NCI-H2227 (cell line): Measurements from ENCODE around the gene RIMBP3C.
"Not testable (repeated sequence)": the region's sequence is repeated elsewhere in the genome, so short reads cannot be mapped to it uniquely, and the experiment has no call there.

Source experiments
- DNase-seq: peaks from one replicate; lab custom pipeline; 2025; ENCODE audit not compliant: unreplicated experiment; lab: John Stamatoyannopoulos, UW

RIMBP3C gene

DNA sequence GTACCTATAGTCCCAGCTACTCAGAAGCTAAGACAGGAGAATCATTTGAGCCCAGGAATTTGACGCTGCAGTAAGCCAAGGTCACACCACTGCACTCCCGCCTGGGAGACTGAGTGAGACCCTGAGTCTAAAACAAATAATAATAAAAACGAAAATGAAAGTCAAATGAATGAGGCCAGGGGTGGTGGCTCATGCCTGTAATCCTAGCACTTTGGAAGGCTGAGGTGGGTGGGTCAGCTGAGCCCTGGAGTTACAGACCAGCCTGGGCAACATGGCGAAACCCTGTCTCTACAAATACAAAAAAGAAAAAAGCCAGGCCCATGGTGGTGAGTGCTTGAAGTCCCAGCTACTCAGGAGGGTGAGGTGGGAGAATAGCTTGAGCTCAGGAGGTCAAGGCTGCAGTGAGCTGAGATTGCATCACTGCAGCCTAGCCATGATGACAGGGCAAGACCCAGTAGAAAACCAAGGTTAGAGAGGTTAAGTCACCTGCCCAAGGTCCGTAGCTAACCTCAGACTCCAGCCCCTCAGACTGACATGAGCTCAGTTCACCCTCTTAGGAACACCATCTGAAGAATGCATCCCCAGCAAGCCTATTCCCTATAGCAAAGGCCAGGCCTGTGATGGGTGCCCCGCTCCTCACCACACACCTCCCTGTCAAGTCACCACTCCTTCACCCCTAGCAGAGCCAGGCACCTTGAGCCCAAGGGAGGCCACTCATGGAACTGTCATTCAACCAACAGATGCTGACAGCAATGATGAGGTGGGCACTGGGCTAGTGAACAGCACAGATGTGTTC is 24.4 kb downstream of the RIMBP3C start:
- DNase-seq: not testable (repeated sequence)

DNA sequence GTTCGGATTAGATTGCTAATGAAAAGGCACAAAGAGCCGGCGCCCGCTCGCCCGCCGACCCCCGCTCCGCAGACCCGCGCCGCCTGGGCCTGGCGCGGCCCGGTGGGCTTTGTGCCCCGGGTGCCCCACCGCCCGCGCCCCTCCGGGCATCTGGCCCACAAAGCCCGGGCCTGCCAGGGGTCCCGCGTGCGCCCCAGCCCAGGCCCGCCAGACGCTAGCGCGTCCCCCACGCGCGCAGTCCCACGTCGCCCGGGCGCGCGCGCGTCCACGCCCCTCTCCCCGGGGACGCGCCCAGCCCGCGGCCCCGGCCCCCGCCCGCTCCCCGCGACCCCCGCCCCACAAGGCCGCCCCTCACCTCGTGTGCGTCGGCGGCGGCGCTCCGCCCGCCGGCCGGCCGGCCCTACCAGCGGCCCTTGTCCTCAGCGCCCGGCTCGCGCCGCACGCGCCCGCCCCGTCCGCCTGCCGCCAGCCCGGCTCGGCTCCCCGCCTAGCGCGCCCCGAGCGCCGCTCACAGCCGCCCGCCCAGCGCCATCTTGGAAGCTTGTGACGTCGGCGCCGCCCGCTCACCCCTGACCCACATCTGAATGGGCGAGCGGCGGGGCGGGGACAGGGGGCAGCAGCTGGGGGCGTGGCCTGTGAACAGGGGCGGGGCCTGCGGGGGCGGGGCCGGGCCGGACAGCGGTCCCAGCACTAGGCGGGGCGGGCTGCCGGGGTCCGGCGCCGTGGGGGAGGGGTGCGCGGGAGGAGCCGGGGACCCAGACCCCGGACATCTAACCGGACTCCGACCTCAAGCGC is 34.1 kb downstream of the RIMBP3C start:
- not testable (repeated sequence) for DNase-seq

DNA sequence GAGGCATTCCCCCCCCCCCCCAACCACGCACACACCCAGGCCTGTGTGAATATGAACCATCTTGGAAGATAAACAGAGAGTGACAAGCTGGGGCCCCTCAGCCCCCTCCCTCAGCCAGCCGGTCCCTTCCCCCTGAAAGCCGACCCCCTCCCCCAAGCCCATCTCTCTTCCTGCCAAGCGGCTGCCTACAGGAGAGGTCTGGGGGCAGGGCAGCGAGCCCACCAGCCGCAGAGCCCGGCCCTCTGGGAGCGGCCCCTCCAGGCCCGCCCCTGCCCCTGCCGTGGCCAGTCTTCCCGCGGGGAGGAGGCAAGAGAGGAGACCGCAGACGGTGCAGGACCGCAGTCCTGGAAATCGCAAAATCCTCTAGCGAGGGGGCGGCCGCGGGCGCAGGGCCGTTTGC is 34.7 kb downstream of the RIMBP3C start:
- not testable (repeated sequence) for DNase-seq

DNA sequence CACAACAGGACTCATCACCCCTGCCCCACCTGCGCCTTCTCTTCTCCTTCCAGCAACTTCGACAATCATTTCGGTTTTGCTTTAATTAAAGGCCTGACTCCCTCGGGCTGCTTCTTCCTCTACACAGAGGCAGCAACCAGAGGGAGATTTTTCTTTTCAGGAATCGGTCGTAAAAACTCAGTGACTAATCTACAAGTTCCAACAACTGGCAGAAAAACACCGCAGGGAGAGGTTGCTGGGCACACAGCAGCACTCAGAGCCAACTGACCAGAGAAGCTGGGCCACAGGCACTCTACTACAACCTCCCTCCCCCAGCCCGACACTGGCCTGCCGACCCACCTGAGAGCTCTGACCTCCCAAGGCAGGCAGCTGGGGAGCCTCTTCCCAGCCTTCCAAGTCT is 36.0 kb downstream of the RIMBP3C start:
- DNase-seq: not testable (repeated sequence)

DNA sequence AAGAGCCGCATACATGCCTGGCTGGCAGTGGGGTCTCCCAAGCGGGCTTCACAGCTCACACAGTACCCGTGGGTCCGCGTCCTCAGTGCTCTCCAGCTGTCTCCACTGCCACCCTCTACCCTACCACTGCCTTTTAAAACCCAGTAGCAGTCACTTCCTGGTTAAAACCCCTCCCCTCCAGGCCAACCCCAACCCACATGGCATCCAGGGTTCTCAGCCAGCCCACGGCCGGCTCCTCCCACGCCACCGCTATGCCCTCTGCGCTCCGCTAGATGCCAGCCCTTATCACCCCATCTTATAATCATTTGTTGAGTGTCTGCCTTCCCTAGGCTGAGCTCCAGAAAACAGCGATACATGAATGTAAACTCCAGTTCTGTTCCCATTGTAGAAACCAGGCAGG is 37.1 kb downstream of the RIMBP3C start:
- not testable (repeated sequence) for DNase-seq

DNA sequence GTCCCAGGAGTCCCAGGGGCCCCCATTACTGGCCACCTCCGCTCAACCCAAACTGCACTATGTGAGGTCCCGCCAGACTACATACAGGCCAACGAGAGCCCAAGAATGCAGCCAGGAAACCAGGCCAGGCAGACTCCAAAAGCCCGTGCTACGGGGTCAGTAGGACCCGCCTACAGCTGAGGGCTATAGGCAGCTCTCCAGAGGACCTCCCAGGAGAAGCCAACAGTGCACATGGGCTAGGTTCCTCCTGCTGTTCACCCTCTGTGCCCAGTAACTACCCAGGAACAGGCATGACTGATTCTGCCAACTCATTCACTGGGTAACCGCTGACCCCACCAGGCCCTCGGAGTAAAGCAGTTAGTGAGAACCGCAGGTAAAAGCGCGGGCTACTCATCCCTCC is 39.2 kb downstream of the RIMBP3C start:
- not testable (repeated sequence) for DNase-seq

DNA sequence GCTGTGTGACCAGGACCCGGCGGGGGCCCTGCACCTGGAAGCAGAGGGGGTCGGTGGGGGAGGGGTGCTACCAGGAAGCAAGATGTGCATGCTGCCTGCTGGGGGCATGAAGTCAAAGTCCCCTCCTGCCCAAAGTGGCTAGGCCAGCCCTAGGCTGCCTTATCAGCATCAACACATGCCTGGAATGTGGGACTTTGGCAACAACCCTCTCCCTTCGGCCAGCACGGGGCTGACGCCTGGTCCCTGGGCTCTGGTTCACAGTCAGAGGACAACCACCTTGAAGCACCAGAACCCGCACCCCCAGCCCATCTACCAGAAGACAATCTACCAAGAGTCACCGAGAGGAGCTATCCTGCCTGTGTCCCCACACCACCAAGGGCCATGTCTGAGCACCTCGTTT is 40.9 kb downstream of the RIMBP3C start:
- not testable (repeated sequence) for DNase-seq

DNA sequence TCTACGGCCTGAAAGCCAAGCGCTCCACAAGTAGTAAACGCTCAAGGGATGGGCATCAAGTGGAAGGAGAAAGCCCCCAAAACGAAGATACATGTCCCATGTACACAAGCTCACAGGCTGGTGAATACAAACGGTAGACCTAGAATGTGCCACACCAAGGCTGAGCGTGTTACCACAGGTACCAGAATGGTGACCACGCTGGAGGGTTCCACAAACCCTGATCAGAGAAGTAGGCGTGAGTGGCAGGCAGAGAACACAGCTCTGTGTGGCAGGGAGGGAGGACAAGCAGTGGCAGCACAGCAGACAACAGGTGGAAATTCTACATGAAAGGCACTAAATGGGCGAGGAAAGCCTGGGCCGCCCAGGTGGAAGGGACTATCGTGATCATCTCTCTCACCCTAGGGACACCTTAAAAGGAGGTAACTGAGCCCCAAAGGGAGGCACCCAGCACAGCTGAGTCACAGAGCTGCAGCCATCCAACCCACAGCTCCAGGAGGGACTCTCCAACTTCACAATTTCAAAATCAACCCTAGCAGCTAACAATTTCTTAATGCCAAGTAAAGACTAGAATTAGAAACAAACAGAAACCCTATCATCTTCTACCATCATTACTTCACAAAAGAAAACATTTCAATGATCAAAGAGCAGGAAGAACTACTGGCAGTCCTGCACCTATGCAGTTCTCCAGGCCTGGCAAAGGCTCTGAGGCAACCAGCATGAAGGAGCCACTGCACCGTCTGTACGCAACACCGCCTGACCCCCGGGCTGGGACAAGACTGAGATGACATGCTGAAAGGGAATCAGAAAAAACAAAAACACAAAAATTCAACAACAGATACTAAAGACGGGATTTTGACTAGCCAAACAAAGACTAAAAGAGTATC is 51.4 kb downstream of the RIMBP3C start:
- DNase-seq: not testable (repeated sequence)

DNA sequence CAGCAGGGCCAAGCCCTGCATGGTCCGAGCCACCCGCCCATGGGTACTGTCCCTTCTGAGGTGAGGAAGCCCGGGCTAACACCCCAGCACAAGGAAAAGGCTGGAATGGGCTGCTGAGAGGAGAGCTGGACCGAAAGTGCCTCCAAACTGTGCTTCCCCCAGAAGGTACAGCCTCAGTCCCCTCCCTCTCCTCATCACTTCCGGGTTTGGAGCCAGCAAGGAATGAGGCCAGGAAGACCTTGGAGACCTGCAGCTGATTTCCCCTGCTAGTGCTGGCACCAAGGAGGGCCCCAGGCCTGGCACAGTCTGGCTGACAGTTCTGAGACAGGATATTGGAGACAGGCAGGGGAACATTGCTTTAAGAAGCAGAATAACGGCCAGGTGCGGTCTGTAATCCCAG is 52.8 kb downstream of the RIMBP3C start:
- DNase-seq: not testable (repeated sequence)

DNA sequence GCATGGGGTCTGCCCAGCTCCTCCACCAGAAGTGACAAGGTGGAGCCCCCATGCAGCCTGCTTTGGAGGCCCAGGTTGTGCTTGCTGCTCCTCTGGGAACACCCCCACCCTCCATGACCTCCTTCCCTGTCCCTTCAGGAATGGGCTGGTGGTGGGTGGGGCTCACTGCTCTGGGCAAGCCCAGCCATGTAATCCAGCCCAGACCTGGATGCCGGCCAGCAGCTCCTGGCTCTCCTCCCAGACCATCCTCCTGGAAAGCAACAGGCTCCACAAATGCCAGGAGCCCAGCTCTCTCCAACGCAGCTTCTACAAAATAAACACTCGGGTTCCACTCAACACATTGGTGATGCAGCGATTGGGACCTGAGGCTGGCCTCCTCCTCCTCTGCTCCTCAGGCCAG is 53.3 kb downstream of the RIMBP3C start:
- not testable (repeated sequence) for DNase-seq
